Suppressor macrophage treated with lipopolysaccharide for 4 hours (primary cell): Measurements from ENCODE around the gene KIF26B.
"Not testable (repeated sequence)": the region's sequence is repeated elsewhere in the genome, so short reads cannot be mapped to it uniquely, and the experiment has no call there.

Experiments used
- DNase-seq: peaks from one replicate; pipeline ENCODE4 v3.0.0-alpha.2; 2020

KIF26B gene

DNA sequence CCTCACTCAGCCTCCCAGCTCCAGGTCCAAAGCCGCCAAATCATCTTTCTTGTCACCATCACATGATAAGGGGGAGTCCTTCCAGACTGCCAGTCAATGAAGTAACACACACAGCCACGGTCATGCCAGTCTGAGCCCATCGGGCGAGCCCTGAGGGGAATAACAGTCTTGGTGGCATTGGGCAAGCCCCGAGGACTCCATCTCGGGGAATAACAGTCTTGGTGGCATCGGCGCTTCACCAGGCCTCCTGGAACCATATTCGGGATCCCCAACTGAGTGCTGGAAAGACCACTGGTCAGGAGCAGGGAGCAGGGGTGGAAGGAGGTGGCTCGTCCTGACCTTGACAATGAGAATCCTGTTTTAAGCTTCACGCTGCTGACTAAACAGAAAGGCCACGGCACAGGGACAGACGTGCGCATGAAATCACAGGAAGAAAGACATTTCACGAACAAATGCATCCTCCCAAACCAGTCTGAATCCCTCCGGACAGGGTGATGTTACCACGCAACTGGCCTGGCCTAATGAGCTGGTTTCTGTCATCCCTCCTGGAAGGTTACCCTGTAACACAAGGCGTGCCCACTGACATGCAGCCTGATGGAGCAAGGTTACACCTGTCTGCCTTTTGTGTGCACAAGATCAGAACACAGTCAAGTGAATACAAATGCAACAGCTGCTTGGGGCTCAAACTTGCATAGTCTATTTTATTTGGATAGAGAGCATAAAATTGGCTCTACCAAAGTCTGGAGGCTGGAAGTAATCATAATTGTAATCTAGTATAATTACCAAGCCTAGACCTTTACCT, 517.4 kb downstream of the KIF26B start:
- no peak for DNase-seq

DNA sequence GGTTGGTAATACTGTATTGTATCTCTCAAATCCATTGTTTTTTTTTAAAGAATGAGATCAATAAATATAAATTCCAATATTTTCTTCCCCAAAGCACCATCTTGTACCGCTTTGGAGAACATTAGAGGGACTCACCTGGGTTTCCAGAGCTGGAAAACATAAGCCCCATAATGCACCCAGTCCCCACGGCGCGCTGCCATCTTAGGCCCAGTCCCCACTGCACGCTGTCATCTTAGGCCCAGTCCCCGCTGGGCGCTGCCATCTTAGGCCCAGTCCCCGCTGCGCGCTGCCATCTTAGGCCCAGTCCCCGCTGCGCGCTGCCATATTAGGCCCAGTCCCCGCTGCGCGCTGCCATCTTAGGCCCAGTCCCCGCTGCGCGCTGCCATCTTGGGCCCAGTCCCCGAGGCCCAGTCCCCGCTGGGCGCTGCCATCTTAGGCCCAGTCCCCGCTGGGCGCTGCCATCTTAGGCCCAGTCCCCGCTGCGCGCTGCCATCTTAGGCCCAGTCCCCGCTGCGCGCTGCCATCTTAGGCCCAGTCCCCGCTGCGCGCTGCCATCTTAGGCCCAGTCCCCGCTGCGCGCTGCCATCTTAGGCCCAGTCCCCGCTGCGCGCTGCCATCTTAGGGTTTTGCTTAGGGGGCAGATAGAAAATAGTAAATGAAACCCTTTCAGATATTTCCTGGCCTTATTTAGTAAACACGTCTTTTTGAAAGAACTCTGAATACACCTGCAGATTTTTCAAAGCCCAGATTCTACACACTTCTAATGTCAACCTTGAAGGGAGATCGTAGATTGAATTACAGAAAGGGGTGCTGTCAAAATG, 518.3 kb downstream of the KIF26B start:
- not testable (repeated sequence) for DNase-seq

DNA sequence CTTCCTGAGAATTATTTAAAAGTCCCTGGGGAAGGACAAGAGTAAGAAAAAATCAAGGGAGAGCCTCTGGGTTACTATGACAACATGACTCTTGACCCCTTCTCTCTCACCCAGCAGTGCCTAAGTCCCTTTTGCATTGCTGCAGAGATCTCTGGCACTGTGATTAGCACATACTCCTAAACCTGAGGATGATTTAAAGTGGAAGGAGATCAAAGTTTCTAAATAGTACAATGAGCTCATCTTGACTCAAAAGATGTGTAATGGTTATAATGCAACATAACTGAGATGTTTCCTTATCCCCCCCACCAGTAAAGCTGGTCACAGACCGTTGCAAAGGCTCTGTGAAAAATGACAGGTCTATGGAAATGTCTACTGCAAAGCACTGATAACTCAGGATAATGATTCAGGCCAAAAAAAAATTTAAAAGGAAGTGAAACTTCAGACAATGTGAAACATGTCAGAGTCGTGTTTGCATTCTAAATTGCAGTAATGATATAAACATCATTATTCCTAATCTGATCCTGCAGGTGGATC, 519.2 kb downstream of the KIF26B start:
- peak; percentile 73 for DNase-seq

DNA sequence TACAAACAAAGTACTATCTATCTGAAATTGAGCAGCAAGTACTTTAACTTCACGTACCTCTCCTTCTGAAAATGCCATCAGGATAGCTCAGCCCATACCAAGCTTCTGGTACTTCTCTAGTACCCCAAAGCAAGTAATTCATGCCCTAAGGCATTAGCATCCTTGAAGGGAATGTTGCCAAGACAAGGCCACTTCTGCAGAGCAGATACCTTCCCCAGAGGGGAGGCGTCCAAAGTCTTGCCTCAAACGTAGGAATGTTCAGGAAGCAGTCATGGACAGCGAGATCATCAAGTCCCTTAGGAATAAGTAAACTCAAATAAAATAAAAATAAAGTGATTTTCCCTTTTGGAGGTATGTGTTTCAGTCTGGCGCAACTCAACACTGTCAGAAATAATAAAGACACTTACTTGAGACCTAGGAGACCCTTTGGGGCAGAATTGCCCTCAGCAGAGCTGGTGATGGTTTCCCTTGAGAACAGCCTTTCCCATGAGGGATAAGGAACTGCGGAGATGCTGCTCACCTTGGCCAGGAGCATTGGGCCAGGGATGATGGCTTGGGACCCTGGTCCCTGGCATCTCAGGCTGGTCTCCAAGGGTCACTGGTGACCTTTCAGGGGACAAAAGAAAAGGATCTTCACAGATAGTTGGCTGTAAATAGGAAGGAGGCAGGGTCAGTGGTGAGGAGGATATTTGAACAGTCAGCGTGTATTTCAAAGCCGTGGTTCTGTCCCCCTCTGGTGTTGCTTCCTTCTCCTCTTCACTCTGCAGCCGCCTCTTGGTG, 522.9 kb downstream of the KIF26B start:
- no peak for DNase-seq

DNA sequence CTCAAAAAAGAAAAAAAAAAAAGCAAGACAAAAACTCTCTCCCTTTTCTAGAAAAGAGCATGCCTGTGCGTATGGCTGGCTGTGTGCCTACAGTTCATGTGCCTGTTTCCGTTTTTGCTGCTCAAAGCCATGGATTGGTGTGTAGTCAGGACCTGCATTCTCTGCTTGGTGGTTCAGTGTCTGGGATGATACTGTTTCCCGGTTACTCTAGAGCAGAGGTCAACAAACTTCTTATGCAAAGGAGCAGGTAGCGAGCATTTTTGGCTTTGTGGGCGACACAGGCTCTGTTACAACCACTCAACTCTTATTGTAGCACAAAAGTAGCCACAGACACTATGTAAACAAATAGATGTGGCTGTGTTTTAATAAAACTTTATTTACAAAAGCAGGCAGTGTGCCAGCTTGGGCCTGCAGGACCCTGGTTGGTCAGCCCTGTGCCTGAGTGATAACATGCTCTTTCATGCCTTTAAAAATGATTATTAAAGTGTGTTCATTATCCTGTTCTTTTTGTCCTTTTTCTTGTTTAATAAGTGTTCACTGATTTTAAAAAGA, 524.2 kb downstream of the KIF26B start:
- no peak for DNase-seq

DNA sequence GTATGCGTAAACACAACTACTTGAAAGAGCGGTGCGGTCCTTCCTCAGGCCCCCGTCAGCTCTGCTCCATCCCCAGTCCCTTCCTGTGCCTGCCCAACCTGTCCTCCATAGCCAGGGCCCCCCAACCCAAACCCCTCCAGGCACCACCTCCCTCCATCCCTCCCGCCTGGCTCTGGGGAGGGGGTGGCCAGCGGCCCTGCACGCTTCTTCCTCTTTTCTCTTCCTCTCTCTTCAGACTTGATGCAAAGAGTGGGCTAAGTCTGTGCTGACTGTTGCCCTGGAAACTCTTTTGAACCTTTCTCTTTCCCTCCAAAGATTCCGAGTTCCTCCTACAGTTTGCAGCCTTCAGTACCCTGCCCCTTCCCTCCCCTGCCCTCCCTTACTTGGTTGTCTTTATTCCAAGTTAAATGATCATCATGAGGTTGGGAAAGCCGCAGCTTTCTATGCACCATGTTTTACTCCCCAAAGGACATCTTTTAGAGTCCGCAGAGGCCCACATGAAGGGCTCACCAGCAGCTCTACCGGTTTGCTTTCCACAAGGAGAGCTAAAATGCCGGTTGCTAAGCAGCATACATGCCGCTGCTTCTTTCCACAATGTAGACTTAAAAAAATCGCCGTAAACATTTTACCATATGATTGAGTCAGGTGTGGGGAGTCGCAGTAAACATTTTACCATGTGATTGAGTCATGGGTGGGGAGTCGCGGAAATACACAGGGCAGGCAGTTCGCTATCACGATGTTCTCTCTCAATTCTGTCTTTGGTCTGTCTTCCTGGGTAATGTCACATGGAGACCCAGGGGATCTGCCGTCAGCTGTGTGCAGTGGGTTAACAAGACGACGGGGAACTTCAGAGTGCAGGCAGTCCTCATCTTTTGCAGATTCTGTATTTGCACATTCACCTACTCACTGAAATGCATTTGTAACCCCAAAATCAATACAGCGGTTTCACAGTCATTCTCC, 525.3 kb downstream of the KIF26B start:
- peak; percentile 31 for DNase-seq

DNA sequence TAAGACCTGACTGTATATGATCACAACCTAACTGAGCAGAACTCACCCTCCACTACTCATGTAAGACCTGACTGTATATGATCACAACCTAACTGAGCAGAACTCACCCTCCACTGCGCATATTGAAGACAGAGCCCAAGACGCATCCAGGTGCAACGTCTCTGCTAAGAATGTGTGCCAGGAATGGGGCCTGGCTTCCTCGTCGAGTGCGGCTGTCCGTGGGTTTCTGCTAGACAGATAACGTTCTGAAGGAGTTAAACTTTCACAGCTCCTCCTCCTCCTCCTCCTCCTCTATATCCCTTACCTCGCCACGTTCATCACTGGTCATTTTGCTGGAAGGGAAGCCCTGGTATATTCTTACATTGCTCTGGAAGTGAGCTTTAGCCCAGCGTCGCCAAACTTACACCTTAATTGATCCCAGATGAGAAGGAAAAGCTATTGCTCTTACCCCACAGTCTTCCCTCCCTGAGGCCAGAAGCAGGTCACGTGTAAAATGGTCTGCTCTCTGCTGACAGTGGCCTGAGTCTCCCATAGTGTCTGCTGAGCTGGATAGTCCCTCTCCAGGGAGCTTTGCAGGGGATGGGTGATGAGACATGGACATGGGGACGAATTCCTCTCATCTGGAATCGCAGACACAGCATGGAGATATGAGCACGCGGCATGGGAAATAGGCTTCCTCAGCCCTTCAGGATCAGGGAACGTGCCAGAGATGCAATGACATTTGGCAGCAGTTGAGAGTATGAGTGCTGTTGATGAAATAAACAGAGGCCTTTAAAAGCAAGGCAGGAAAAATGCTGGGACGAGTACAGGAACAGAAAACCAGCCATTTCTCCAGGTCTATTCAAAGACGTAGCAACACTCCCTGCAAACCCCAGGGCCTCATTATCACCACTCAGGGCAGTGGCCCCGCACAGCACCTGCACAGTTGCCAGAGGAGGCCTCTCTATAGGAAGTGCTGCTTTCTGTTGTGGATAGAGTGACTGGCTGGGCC, 528.1 kb downstream of the KIF26B start:
- DNase-seq, result no peak

DNA sequence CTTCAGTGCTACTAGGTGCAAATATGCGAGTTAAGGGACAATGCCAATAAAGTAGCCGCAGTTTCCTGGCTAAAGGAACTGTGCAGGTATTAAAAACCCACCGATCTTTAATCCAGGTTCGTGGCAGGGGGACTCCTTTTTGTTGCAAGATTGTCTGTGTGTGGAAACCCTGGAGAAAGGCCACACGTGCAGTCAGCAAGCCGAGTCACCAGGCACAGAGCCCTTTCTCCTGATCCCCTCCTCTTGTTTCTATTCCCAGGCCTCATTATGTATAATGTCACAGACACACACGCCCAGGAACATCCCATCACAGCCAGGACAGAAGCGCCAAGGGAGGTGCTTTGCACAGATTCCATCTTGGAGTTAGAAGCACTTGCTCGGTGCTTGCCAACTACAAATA, 528.9 kb downstream of the KIF26B start:
- DNase-seq, result no peak

DNA sequence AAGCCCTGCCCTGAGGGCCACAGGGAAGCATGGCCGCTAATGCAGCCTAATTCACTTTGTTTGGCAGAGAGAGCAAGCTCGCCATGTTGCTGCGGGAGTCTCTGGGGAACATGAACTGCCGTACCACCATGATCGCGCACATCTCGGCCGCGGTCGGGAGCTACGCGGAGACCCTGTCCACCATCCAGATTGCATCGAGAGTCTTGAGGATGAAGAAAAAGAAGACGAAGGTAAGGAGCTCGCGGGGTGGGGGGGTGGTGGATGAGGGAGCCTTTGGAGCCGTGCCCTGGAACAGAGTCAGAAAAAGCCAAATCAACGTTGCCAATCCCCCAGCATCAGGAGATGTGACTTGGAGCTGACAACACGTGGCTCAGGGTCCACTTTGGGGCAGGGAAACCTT, 529.4 kb downstream of the KIF26B start:
- DNase-seq, result no peak

DNA sequence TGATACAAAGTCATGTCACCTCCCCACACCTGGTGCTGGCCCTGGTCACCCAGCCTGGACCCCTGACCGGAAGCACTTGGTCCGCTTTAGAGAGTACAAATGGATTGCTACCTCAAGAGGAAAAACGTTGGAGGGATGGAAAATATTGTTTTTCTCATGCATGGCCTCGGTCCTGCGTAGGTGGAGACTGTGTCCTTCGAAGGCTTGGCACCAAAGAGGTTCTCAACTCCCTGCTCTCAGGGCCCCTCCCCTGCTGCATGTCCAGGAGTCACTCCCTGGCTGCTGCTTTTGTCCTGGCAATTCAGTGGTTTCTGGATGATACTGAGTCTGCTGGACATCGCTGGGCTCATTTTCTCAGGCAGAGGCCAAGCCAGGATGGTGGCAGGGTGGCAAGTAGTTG, 529.8 kb downstream of the KIF26B start:
- DNase-seq, result no peak

DNA sequence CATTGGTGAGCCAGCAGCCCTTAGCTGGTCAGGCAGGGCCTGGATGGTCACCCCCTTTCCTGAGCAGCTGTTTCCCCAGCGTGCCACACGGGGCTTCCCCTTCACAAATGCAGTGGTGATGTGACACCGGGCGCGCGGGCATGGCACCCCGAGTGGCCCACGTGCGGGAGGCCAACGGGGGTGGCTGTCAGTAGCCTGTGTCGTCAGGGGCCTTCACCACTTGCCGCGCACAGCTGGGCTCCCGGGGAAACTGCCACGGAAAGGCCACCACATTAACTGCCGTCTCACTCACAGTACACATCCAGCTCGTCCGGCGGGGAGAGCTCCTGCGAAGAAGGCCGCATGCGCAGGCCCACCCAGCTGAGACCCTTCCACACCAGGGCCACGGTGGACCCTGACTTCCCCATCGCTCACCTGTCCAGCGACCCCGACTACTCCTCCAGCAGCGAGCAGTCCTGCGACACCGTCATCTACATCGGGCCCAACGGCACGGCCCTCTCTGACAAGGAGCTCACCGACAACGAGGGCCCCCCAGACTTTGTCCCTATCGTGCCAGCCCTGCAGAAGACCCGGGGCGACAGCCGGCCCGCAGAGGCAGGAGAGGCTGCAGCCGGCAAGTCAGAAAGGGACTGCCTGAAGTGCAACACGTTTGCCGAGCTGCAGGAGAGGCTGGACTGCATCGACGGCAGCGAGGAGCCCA, 530.5 kb downstream of the KIF26B start:
- DNase-seq, result no peak

DNA sequence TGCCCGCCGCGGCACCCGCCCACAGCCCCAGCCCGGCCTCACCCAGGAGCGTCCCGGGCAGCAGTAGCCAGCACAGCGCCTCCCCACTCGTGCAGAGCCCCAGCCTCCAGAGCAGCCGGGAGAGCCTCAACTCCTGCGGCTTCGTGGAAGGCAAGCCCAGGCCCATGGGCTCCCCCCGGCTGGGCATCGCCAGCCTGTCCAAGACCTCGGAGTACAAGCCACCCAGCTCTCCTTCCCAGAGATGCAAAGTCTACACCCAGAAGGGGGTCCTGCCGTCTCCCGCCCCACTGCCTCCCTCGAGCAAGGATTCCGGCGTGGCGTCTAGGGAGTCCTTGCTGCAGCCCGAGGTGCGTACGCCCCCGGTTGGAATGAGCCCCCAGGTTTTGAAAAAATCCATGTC, 531.2 kb downstream of the KIF26B start:
- no peak for DNase-seq

DNA sequence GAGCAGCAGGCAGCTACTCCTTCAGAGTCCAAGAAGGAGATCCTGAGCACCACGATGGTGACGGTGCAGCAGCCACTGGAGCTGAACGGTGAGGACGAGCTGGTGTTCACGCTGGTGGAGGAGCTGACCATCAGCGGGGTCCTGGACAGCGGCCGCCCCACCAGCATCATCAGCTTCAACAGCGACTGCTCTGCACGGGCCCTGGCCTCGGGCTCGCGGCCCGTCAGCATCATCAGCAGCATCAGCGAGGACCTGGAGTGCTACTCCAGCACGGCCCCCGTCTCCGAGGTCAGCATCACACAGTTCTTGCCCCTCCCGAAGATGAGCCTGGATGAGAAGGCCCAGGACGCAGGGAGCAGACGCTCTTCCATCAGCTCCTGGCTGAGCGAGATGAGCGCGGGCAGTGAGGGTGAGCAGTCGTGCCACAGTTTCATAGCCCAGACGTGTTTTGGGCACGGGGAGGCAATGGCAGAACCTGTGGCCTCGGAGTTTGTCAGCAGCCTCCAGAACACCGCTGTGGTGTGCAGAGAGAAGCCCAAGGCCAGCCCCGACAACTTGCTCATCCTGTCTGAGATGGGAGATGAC, 531.8 kb downstream of the KIF26B start:
- no peak for DNase-seq

DNA sequence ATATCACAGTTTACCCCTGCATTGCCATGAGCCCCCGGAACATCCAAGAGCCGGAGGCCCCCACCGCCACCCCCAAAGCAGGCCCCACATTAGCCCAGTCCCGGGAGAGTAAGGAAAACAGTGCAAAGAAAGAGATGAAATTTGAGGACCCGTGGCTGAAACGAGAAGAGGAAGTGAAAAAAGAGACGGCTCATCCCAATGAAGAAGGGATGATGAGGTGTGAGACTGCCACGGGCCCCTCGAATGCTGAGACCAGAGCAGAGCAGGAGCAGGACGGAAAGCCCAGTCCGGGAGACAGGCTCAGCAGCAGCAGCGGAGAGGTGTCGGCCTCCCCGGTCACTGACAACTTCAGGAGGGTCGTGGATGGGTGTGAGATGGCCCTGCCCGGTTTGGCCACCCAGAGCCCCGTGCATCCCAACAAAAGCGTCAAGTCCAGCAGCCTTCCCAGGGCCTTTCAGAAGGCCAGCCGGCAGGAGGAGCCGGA, 532.4 kb downstream of the KIF26B start:
- DNase-seq, result no peak

DNA sequence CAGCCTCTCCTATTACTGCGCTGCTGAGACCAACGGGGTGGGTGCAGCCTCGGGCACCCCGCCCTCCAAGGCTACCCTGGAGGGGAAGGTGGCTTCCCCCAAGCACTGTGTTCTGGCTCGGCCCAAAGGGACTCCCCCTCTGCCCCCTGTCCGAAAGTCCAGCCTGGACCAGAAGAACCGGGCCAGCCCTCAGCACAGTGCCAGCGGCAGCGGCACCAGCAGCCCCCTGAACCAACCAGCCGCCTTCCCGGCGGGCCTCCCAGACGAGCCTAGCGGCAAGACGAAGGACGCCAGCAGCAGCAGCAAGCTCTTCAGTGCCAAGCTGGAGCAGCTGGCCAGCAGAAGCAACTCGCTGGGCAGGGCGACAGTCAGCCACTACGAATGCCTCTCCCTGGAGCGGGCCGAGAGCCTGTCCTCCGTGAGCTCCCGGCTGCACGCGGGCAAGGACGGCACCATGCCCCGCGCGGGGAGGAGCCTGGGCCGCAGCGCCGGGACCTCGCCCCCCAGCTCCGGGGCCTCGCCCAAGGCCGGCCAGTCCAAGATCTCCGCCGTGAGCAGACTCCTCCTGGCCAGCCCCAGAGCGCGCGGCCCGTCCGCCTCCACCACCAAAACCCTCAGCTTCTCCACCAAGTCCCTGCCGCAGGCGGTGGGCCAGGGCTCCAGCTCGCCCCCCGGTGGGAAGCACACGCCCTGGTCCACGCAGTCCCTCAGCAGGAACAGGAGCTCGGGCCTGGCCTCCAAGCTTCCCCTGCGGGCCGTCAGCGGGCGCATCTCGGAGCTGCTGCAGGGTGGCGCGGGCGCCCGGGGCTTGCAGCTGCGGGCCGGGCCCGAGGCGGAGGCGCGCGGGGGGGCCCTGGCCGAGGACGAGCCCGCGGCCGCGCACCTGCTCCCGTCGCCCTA, 533.1 kb downstream of the KIF26B start:
- DNase-seq, result no peak

DNA sequence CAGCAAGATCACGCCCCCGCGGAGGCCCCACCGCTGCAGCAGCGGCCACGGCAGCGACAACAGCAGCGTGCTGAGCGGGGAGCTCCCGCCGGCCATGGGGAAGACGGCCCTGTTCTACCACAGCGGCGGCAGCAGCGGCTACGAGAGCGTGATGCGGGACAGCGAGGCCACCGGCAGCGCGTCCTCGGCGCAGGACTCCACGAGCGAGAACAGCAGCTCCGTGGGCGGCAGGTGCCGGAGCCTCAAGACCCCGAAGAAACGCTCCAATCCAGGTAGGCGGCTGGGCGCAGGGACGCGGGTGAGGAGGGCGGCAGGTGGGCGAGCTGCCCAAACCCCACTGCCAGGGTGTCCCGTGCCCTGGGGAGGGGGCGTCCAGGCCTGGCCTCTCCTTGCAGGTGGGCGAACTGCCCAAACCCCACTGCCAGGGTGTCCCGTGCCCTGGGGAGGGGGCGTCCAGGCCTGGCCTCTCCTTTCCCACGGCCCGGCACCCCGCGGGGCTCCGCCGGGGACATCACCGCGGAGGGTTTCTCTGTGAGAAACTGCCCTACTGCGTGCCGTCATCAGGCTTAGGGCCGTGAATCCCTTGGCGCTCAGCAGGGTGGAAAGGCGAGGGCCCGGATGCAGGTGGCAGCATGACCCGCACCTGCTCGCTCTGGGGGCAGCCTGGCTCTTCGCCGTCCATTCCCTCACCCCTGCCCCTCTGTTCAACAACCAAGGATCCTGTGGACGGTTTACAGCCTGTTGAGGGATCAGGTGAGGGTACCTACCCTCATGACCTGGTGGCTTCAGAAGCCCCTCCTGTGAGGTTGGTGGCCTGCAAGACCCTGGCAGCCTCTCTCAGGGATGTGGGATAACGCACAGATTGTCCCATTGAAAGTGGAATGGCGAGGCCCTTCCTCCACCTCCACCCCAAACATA, 534.0 kb downstream of the KIF26B start:
- no peak for DNase-seq

DNA sequence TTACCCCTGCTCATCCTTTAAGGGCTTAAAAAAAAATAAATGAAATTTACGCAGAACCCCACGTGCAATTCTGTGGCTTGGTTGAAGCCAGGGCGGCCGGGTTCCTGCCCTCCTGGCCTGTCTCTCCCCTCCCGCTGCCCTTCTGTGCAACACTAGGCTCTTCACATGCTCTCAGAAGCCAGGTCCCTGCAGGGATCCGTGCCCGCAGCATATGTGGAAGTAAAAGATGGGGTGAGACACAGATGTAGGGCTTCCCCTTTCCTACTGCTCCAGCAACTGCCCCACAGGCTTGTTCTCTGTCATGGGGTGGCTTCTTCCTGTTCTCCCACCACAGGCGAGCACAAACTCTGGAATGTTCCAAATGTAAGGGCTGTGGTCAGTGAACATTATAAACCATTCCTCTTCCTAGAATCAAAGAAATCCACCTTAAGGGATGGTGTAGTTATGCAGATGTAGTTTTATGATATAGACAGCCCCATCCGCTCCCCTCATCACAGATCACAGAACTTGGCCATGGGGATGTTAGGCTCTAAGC, 535.4 kb downstream of the KIF26B start:
- DNase-seq, result peak; percentile 34
